ENCODE data around the gene DMKN.
"Not testable (repeated sequence)": the region's sequence is repeated elsewhere in the genome, so short reads cannot be mapped to it uniquely, and the experiment has no call there.

The DMKN gene

DNA sequence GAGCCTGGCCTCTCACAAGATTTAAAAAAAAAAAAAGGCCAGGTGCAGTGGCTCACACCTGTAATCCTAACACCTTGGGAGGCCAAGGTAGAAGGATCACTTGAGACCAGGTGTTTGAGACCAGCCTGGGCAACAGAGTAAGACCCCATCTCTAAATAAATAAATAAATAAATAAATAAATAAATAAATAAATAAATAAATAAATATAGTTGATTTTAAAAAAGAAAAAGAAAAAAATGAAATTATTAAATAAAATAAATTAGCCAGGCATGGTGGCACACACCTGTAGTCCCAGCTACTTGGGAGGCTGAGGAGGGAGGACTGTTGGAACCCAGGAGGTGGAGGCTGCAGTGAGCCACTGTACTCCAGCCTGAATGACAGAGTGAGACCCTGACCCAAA is 51.7 kb downstream of the DMKN start:
- DNase-seq (ENCODE audit: low spot score): not testable (repeated sequence)

DNA sequence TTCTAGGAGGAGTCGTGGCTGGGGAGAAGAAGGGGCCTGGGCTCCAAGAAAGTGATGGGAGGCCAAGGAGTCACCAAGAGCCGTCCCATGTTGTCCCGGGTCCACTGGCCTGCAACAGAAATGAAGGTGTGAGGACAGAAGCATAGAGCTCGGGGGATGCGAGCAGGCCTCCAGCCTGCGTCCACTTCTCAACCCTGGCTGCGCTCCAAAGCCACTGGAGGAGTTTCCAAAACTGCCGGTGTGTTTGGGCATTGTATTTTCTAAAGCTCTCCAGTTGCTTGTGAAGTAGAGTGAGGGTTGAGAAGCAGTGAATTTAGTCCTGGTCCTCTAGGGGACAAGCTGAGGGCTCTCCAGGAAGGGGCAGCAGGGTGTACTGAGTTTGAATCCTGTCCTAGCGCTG is 52.4 kb downstream of the DMKN start:
- DNase-seq (ENCODE audit: low spot score): no peak

DNA sequence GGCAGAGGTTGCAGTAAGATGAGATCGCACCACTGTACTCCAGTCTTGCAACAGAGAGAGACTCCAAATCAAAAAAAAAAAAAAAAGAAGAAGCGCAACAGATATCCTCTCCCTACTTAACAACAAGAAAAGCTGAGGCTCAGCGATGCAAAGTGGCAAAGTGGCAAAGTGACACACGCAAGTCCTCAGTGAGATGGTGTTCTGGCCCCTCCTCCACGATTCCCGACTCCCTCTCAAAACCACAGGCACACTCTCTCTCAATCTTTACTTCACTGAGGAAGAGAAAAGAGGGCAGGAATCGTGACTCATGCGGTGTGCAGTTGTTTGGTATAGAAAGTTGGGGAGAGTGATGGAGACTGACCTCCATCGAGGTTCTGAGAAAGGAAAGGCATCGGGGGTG is 52.8 kb downstream of the DMKN start:
- no peak for DNase-seq (ENCODE audit: low spot score)

DNA sequence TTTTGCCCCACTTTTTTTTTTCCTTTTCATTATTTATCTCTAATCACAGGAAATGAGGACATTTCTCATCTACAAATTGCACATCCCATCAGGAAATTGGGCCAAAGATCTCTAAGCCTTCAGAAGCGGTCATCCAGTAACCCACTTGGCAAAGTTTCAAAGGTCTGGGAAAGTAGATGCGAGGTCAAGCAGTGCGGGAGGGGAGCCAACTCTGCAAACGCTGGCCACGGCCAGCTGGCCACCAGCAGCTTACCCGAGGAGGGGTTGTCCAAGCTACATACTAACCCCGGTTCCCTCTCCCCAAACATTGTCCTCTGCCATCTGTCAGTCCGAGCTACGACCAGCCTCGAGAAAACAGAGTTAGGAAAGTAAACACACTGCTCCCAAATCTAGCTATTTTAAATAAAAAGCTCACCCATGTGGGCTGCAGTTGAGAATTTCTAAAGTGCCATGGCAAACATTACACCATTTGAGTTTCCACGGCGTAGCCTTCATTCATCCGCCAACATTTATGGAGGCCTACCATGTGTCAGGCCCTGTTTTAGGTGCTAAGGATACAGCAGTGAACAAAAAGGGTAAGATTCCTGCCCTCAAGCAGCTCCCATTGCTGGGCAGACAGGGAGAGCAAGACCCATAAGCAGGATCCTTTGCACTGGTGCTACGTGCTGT is 53.9 kb downstream of the DMKN start:
- no peak for DNase-seq (ENCODE audit: low spot score)

DNA sequence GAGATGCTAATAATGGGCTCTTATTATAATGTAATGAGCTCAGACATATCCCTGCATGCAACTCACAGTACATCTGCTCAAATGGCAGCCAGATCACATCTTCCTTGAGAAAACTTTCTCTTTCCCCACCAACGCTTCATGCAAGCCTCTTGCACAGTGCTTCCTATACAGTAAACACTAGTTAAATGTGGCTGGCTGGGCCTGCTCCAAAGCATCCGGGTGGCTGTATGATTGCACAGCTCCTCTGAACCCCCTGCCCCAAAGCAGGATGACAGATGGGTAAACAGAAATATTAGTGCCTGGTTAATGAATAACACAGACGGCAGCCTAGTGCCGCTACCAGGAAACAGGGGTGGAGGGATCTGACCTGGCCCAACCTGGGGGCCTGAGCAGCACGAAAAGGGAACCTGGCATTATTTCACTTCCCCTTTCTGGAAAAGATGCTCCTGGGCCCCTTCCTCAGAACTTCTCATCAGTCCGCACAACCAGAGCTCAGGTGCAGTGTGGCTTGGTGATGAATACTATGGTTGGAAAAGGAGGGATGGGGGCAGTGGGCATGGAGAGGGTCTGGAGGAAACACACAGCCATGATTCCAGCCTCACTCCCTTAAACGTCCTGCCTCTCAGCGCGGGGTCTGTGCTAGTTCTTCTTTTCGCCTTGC is 54.6 kb downstream of the DMKN start:
- no peak for DNase-seq (ENCODE audit: low spot score)

DNA sequence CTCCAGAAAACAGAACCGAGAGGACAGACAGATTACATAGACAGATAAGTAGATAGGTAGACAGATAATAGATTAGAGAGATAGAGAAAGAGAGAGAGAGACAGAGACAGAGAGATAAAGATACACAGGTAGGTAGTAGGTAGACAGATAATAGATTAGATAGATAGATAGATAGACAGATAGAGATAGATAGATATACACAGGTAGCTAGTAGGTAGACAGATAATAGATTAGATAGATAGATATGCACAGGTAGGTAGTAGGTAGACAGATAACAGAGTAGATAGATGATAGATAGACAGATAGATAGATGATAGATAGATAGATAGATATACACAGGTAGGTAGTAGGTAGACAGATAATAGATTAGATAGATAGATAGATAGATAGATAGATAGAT is 55.3 kb downstream of the DMKN start:
- no peak for DNase-seq (ENCODE audit: low spot score)

DNA sequence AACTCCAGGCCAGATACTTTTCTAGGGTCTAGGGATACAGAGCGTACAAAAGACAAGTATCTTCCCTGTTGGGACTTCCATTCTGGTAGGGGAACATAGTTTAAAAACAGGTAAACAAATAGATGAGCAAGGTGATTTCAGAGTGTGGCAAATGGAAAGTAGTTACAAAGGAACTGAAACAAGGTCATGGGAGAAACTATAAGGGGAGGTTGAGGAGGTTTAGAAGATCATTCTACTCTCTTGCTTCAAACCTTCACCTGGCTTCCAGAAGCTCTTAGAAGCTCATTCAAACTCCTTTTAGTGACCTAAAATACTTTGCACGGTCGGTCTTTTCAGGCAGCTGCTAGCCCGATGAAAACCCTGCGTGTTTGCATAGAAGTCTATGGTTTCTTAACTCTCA is 56.3 kb downstream of the DMKN start:
- DNase-seq (ENCODE audit: low spot score): no peak

DNA sequence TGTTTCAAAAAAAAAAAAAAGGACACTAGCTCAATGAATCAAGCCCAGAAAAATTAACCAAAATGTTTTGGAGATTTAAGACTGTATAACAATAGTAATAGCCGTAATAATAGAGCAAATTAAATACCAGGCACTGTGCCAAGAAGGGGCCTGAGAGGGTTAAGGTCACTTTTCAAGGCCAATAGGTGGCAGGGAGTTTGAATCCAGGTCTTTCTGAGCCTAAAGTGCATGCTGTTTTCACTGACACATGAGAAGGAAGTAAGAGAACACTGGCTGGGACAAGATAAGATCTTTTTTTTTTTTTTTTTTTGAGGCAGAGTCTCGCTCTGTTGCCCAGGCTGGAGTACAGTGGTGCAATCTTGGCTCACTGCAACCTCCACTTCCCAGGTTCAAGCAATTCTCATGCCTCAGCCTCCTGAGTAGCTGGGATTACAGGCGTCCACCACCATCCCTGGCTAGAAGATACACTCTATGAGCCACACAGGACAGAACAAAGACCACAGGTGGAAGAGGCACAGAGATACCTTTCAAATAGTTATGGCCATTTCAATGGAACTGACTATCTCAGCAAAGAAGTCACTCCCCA is 57.7 kb downstream of the DMKN start:
- no peak for DNase-seq (ENCODE audit: low spot score)

DNA sequence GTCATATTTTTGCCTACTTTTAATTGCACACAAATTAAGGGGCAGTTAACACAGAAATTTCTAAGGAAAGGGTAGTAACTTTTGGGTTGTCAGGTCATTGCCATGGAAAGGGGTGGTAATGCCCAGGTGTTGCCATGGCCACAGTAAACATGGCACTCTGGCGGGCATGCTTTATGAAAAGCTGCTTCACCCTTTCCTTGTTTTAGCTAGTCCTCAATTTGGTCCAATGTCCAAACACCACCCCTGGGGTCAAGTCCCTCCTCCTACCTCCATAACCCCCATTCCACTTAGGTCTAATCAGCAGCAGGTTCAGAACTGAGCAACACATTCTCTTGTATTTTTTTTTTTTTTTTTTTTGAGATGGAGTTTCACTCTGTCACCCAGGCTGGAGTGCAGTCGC is 58.8 kb downstream of the DMKN start:
- DNase-seq (ENCODE audit: low spot score): no peak

DNA sequence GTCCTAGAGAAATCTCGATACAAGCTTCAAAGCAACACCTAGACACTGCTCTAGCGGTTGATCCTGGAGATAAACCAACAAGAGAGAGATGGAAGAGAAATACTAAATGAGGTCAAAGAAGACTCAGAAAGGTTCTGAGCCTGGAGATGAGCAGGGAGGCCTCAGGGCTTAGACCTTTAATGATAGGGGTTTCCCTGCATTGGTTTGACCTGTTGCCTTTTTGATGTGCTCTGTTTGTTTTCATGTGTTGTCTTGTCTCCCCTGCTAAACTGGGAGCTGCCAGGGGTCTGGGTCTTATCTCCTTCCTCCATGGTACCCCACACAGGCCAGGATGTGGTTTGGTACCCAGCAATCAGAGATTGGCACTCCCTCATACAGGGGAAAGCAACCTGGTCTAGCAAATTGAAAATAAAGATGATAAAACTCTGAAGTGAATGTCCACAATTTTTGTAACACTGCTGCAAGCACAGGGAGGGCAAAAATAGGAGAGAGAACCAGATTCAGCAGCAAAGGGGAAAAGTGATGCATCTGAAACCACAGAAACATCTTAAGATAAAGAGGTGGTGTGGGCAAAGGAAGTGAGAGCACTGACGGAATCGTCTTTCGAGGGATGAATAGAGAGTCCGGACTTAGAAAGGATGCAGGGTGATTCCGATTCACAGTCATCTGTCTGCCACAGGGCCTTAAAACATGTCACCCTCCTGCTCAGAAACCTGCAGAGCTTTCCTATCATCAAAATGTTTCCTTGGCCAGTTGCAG is 61.9 kb downstream of the DMKN start:
- no peak for DNase-seq (ENCODE audit: low spot score)

DNA sequence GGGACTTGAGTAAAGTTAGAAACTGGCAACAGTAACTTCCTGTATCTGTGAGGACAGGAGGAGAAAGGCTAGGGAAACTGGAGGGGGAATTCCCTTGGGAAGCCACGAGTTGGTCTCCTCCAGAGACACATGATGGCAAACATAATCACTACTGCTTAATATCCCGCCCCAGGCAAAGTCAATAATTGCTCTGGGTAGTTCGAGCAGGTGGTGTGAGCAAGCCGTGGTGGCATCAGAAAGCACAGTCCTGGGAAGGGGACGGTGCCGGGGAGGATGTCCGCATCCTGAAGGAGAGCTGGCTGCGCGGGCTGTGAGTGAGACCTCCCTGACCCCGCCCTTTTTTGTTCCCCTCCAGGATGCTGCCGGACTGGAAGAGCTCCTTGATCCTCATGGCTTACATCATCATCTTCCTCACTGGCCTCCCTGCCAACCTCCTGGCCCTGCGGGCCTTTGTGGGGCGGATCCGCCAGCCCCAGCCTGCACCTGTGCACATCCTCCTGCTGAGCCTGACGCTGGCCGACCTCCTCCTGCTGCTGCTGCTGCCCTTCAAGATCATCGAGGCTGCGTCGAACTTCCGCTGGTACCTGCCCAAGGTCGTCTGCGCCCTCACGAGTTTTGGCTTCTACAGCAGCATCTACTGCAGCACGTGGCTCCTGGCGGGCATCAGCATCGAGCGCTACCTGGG is 63.9 kb downstream of the DMKN start:
- no peak for DNase-seq (ENCODE audit: low spot score)

DNA sequence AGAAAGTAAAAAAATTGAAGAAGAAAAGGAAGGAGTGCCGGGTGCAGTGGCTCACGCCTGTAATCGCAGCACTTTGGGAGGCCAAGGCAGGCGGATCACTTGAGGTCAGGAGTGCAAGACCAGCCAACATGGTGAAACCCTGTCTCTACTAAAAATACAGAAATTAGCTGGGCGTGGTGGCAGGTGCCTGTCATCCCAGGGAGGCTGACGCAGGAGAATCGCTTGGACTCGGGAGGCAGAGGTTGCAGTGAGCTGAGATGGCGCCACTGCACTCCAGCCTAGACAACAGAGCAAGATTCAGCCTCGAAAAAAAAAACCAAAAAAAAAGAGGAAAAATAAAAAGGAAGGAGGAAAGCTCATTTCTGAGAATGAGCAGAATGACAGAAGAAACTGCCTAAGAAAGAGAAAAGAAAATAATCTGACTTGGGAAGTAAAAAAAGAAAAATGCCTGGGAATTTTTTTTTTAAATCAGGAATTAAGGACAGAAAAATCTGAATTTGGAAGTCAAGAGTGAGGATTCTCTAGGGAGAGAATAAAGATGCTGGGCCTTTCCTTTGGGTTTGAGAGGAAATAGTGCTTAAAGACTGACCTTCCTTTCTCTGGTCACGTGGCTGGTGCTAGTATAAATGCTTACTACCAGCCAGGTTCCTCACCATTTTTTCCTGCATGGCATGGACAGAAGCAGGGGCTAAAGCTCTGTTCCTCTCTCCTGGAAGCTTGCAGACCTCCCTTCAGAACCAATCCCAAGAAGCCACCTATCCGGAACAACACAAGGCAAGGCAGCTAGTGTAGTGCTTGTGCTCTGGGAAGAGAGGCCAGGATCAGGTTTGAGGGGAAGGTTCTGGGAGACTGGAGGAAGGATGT is 65.6 kb downstream of the DMKN start, which contains the start of gene FFAR2:
FFAR2 (plus strand) TSS at position 652 of the 864 bp plus-strand sequence. CDS start 1,458 bp downstream, outside the sequence.
- no peak for DNase-seq (ENCODE audit: low spot score)

Measured in globus pallidus (tissue), 1 donor.